Ovary (tissue), 3 donors: ENCODE measurements around the gene CD14.

ENCODE experiments used
- CTCF ChIP-seq, 3 donors: fragments of 450-650 bp in 2 of 3; fragments of 200-600 bp in 1 of 3; IDR thresholded peaks; one replicate each; pipeline versions ENCODE4 v1.5.1 to v1.8.0; 2016 to 2022; ENCODE audit warnings: antibody characterized with exemption in 3 of 3, mild to moderate bottlenecking in 1 of 3
- EP300 ChIP-seq: sonication (generic); formaldehyde crosslinking; IDR thresholded peaks from one replicate; pipeline ENCODE4 v1.6.1; 2017; ENCODE audit warnings: antibody characterized with exemption
- donor health status: DM: no; HTN: no; CAD: no.

- TF ChIP-seq CTCF (IDR thresholded peaks at IDR 0.05) (no peak), EP300 (no peak)
Measured at GRCh38 chr5:140600096-140600495, 32.9 kb downstream of the CD14 start.
